ENCODE measurements around the gene MRPL53. TPM values are rescaled to one million over a fixed set of nuclear protein-coding genes. Genes with fewer than 3 reads are reported as not detected.

The MRPL53 gene
- total and polyA plus RNA-seq, 9 of the 15 experiments (the other 6 are each of a cell fraction or from before 2014, with no cell fraction given): 11.5 to 87.9 (median 41.1) TPM

DNA sequence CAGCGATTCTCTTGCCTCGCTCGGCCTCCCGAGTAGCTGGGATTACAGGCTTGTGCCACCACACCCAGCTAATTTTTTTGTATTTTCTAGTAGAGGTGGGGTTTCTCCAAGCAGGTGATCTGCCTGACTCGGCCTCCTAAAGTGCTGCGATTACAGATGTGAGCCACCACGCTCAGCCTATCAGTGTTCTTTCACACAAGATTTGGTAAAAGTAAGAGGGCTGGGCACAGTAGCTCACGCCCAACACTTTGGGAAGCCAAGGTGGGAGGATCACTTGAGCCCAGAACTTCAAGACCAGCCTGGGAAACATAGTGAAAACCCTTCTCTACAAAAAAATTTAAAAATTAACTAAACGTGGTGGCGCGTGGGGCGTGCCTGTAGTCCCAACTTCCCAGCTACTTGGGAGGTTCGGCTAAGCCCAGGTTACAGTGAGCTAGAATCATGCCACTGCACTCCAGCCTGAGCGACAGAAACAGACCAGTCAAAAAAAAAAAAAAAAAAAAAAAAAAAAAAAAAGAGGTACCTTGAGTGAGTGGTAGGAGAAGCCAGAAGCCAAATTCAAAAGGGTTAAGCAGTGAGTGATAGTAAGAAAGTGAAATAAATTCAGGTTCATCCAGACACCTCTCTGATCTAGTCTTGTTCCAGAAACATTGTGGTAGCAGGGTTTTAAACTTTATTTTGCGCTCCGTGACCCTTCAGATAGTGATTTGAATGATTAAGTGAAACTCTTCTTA lies 981 bp downstream of the MRPL53 start:
- no TSS peak for BruUV-seq (replicated peaks)
- H3K4me2 ChIP-seq (ENCODE audit: insufficient read depth, low read length): peak overlapping the region; percentile 99
- in situ Hi-C loops (cut with MboI): no loop called here
- H2AFZ ChIP-seq (ENCODE audit: low read depth, low read length): peak overlapping the region; percentile 97
- H3K27me3 ChIP-seq (ENCODE audit: control insufficient read depth in 2 of 2, insufficient read depth in 2 of 2, low read length in 2 of 2): no peaks in the 10 kb centered on the region
- ATAC-seq (no peak), FAIRE-seq (no peak), DNase-seq (ENCODE audit: extremely low read depth in 1 of 4, low spot score in 3 of 4) (no peak)
- peaks cover 4% of the 10 kb centered on the region for H3K9me1 ChIP-seq (ENCODE audit: control insufficient read depth, insufficient read depth, low read length)
- H3K79me2 ChIP-seq (ENCODE audit: control insufficient read depth, insufficient read depth, low read length): peaks cover 13% of the 10 kb centered on the region; the same call in 2 of the 3 replicates
- peak overlapping the region; percentile 88 to 95 for H3K9ac ChIP-seq (ENCODE audit: insufficient read depth in 1 of 2, low read depth in 2 of 2, low read length in 2 of 2)
- WGBS (ENCODE audit: insufficient coverage, low coverage, missing lambda C conversion rate): 46% methylated on average over 16 of the region's 16 CpGs
- intact Hi-C loops (cut with micrococcal nuclease): loop anchor here (5.0 kb wide), 1 partner anchor 74 kb away; no protein-coding TSS in a partner anchor
- peaks cover 18% of the 10 kb centered on the region; the same call in 2 of the 3 replicates for H3K36me3 ChIP-seq (ENCODE audit: control insufficient read depth, insufficient read depth, low read length)
- H3K27ac ChIP-seq (ENCODE audit: extremely low read depth, low read depth, low read length): peak overlapping the region; percentile 95
- ChIA-PET POLR2A (interaction anchor here (0.6 to 4.0 kb wide), 8 partner anchors 10 to 124 kb away, joined by 3 to 28 read pairs (median 4); partner anchors contain the start of genes CCDC142 and TTC31), CTCF (ENCODE audit: low intra/inter-chr PET ratio) (no interaction called here)
- peak overlapping the region; percentile 83 for H3K4me3 ChIP-seq
- H4K20me1 ChIP-seq (replicated peaks; ENCODE audit: control insufficient read depth, insufficient read depth, low read length): no peaks in the 10 kb centered on the region
- TF ChIP-seq ZNF384 (IDR thresholded peaks at IDR 0.05; ENCODE audit: low read depth, low read length) (peak; percentile 49; the same call in 1 of the 2 replicates), SETDB1 (IDR thresholded peaks at IDR 0.05; ENCODE audit: low read length) (no peak), POU5F1 (IDR thresholded peaks at IDR 0.05; ENCODE audit: borderline replicate concordance, low read depth, low read length, partially characterized antibody) (no peak), HES1 (IDR thresholded peaks at IDR 0.05; ENCODE audit: low read depth) (no peak), NFRKB (IDR thresholded peaks at IDR 0.05; ENCODE audit: low read depth) (no peak)
- TF ChIP-seq, protein P1, sequence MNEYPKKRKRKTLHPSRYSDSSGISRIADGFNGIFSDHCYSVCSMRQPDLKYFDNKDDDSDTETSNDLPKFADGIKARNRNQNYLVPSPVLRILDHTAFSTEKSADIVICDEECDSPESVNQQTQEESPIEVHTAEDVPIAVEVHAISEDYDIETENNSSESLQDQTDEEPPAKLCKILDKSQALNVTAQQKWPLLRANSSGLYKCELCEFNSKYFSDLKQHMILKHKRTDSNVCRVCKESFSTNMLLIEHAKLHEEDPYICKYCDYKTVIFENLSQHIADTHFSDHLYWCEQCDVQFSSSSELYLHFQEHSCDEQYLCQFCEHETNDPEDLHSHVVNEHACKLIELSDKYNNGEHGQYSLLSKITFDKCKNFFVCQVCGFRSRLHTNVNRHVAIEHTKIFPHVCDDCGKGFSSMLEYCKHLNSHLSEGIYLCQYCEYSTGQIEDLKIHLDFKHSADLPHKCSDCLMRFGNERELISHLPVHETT (CRISPR knock-in tag; conservative IDR thresholded peaks at IDR 0.05 in 1 of 2, IDR thresholded peaks at IDR 0.05 in 1 of 2): no peak
- peaks cover 14 to 20% of the 10 kb centered on the region in 2 experiments; a peak in 3 of 5 replicates for H3K4me1 ChIP-seq (replicated peaks in 1 of 2; ENCODE audit: control insufficient read depth in 2 of 2, insufficient read depth in 2 of 2, low read length in 2 of 2)
- H3K9me3 ChIP-seq (replicated peaks; ENCODE audit: control insufficient read depth, insufficient read depth, low read depth, low read length): no peaks in the 10 kb centered on the region
